KMS-11 (cell line): ENCODE results near the gene SCARB1.
A peak's percentile ranks its signal among the peaks of the same experiment; 100 is the strongest.

Experiments
- H2AFZ ChIP-seq: fragments of 200-600 bp; sonication (generic); 2 replicates; pipeline ENCODE4 v1.6.1; 2016; ENCODE audit warnings: antibody characterized with exemption, mixed run types, low read depth
- H3K27ac ChIP-seq: fragments of 200-600 bp; sonication (generic); 2 replicates; pipeline ENCODE4 v1.6.1; 2016; ENCODE audit warnings: mild to moderate bottlenecking, mixed run types
- H3K27me3 ChIP-seq: fragments of 200-600 bp; sonication (generic); 2 replicates; pipeline ENCODE4 v1.6.1; 2017; ENCODE audit warnings: mild to moderate bottlenecking, low read depth, mixed run types, moderate library complexity; ENCODE audit not compliant: insufficient read depth
- H3K36me3 ChIP-seq: fragments of 200-600 bp; sonication (generic); 2 replicates; pipeline ENCODE4 v1.6.1; 2017; ENCODE audit warnings: mild to moderate bottlenecking, mixed run types; ENCODE audit not compliant: insufficient read depth
- H3K4me1 ChIP-seq: fragments of 200-600 bp; sonication (generic); 2 replicates; pipeline ENCODE4 v1.6.1; 2016; ENCODE audit warnings: mild to moderate bottlenecking, low read depth, mixed run types; ENCODE audit not compliant: poor library complexity, severe bottlenecking
- H3K4me2 ChIP-seq: fragments of 200-600 bp; sonication (generic); 2 replicates; pipeline ENCODE4 v1.7.0; 2016; ENCODE audit warnings: mild to moderate bottlenecking, mixed run types
- H3K4me3 ChIP-seq: fragments of 200-600 bp; sonication (generic); IDR thresholded peaks from 2 replicates; pipeline ENCODE4 v1.6.1; 2017; ENCODE audit warnings: low read depth, low read length, mixed read lengths; ENCODE audit not compliant: insufficient read depth
- H3K79me2 ChIP-seq: fragments of 200-600 bp; sonication (generic); 2 replicates; pipeline ENCODE4 v1.6.1; 2016; ENCODE audit warnings: low read depth, mixed run types; ENCODE audit not compliant: insufficient read depth
- H3K9ac ChIP-seq: fragments of 200-600 bp; sonication (generic); 2 replicates; pipeline ENCODE4 v1.6.1; 2016; ENCODE audit warnings: mild to moderate bottlenecking, mixed run types
- H4K20me1 ChIP-seq: fragments of 200-600 bp; sonication (generic); 2 replicates; pipeline ENCODE4 v1.6.1; 2016; ENCODE audit warnings: mild to moderate bottlenecking, mixed run types; ENCODE audit not compliant: insufficient read depth
- TF ChIP-seq, protein P1 (sequence below): fragments of 200-600 bp; sonication (generic); conservative IDR thresholded peaks from 2 replicates; pipeline ENCODE4 v1.6.1; 2017; ENCODE audit warnings: low read depth, mild to moderate bottlenecking, antibody characterized with exemption, low read length, moderate library complexity, mixed read lengths

The SCARB1 gene

DNA sequence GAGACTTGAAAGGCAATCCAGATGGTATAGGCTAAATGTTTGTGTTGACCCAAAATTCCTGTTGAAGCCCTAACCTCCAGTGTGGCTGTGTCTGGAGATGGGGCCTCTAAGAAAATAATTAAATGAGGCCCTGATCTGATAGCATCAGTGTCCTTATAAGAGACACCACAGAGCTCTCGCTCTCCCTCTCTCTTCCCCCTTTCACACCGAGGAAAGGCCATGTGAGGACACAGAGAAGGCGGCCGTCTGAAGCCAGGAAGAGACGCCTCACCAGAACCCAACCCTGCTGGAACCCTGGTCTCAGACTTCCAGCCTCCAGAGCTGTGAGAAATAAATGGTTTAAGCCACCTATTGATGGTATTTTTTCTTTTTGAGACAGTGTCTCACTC lies 87.5 kb downstream of the SCARB1 start:
- H3K27me3 ChIP-seq = no peaks in the 10 kb centered on the region
- peak overlapping the region; percentile 85 for H3K4me2 ChIP-seq
- H2AFZ ChIP-seq = no peak overlapping the region
- no peaks in the 10 kb centered on the region for H3K36me3 ChIP-seq
- TF ChIP-seq, protein P1, sequence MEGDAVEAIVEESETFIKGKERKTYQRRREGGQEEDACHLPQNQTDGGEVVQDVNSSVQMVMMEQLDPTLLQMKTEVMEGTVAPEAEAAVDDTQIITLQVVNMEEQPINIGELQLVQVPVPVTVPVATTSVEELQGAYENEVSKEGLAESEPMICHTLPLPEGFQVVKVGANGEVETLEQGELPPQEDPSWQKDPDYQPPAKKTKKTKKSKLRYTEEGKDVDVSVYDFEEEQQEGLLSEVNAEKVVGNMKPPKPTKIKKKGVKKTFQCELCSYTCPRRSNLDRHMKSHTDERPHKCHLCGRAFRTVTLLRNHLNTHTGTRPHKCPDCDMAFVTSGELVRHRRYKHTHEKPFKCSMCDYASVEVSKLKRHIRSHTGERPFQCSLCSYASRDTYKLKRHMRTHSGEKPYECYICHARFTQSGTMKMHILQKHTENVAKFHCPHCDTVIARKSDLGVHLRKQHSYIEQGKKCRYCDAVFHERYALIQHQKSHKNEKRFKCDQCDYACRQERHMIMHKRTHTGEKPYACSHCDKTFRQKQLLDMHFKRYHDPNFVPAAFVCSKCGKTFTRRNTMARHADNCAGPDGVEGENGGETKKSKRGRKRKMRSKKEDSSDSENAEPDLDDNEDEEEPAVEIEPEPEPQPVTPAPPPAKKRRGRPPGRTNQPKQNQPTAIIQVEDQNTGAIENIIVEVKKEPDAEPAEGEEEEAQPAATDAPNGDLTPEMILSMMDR = no peak
- no peaks in the 10 kb centered on the region for H3K79me2 ChIP-seq
- H3K4me3 ChIP-seq = no peak overlapping the region
- H3K27ac ChIP-seq = peak overlapping the region; percentile 92; the same call in 1 of the 2 replicates
- H3K9ac ChIP-seq = no peak overlapping the region
- H3K4me1 ChIP-seq = peaks cover 66% of the 10 kb centered on the region
- H4K20me1 ChIP-seq = no peaks in the 10 kb centered on the region

DNA sequence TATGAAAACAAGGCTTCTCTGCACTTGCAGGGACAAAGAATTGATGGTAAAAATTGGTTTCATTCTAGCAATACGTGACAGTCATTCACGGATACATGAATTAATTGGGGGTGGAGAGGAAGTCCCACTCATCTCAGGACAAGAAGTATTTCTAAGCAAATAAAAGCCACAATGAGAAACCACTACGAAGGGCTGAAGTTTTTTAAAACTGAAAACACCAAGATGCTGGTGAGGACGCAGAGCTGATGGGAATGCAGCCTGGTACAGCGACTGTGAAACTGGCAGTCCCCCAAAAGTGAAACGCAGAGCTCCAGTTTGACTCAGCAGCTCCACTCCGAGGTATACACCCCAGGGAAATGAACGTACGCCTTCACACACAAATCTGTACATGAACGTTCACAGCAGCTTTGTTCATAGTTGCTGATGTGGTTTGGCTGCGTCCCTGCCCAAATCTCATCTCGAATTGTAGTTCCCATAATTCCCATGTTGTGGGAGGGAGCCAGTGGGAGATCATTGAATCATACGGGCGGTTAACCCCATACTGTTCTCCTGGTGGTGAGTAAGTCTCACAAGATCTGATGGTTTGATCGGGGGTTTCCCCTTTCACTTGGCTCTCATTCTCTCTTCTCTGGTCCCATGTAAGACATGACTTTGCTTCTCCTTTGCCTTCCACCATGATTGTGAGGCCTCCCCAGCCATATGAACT lies 89.0 kb downstream of the SCARB1 start:
- no peak overlapping the region for H3K4me3 ChIP-seq

DNA sequence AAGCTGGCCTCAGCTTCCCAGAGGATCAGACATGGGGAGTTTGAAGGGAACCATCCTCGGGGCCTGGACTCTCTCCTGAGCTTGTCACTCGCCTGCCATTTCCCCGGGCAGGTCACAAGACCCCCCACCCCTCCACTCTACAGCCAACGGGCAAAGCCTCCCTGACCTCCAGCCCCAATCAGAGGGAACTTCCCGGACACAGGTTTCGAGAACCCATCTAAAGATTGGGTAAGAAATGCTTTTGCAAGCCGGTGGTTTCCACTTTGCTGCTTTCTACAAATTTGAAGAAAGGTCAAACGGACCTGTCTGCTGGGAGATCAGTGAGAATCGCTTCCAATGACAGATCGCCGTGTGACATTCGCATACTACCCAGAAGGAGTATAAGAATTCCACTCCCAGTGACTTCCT lies 89.6 kb downstream of the SCARB1 start:
- Histone ChIP-seq H2AFZ (peak overlapping the region; percentile 47; the same call in 1 of the 2 replicates), H3K36me3 (no peaks in the 10 kb centered on the region), H3K9ac (peak overlapping the region; percentile 47; the same call in 1 of the 2 replicates), H4K20me1 (no peaks in the 10 kb centered on the region), H3K4me3 (no peak overlapping the region), H3K4me2 (peak overlapping the region; percentile 85), H3K4me1 (peaks cover 66% of the 10 kb centered on the region), H3K27me3 (no peaks in the 10 kb centered on the region), H3K79me2 (no peaks in the 10 kb centered on the region), H3K27ac (peak overlapping the region; percentile 92)
- TF ChIP-seq, protein P1 = no peak

More for the DNA sequence above, 89.0 kb downstream of the SCARB1 start:
- Histone ChIP-seq H3K4me2 (peak overlapping the region; percentile 85), H4K20me1 (no peaks in the 10 kb centered on the region), H3K36me3 (no peaks in the 10 kb centered on the region), H2AFZ (peak overlapping the region; percentile 47; the same call in 1 of the 2 replicates), H3K79me2 (no peaks in the 10 kb centered on the region), H3K9ac (peak overlapping the region; percentile 47; the same call in 1 of the 2 replicates), H3K4me1 (peaks cover 66% of the 10 kb centered on the region), H3K27ac (peak overlapping the region; percentile 92), H3K27me3 (no peaks in the 10 kb centered on the region)
- TF ChIP-seq, protein P1 = no peak

DNA sequence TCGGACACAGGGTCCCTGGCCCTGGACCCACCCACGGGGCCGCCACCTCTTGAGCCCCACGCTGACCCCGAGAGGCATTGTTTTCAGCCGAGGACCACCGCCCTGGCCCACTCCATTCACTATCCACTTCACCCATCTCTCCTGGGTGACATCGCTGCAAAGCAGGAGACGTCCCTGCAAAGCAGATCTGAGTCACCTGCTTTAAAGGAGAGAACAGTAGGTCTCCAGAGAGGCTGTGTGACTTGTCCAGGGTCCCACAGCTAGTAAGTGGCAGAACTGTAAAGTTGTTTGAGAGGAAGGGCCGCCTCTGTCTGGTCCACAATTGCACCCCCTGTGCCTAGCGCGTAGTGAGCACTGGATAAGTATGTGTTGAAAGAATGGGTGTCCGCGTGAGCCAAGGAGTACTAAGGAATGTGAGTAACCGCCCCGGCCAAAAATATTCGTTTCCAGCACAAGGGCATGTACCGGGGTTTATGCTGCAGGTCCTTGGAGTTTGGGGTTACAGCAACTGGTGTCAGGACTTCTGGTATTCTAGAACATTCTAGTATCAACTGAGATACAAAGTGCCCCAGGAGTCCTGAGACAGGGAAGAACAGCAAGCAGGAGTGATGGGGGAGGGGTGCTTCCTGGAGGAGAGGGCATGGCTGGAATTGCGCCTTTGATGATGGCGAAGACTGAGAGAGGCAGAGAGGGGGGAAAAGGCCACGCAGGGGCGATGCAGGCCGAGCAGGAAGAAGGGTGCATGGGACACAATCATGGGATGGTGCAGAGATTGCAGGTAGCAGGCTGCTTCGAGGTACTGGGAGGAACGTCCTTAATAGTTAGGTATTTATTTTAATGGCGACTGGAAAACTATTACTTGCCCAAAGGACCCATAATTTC lies 91.1 kb downstream of the SCARB1 start:
- no peak overlapping the region for H3K4me3 ChIP-seq
- H3K4me2 ChIP-seq = peak overlapping the region; percentile 26
- H3K9ac ChIP-seq = no peak overlapping the region
- no peaks in the 10 kb centered on the region for H3K36me3 ChIP-seq
- peak overlapping the region; percentile 4; the same call in 1 of the 2 replicates for H2AFZ ChIP-seq
- H4K20me1 ChIP-seq = no peaks in the 10 kb centered on the region
- TF ChIP-seq, protein P1 = no peak
- no peaks in the 10 kb centered on the region for H3K79me2 ChIP-seq
- peaks cover 62% of the 10 kb centered on the region for H3K4me1 ChIP-seq
- H3K27ac ChIP-seq = no peak overlapping the region; the same call in 1 of the 2 replicates
- no peaks in the 10 kb centered on the region for H3K27me3 ChIP-seq
